GM12864 (cell line): ENCODE measurements around the gene TTYH2.

ENCODE experiments used
- DNase-seq: peaks from one replicate; pipeline ENCODE4 v3.0.0-alpha.2; 2011; ENCODE audit warnings: low read depth
- H3K4me3 ChIP-seq: 2 replicates; pipeline ENCODE4 v1.5.1; 2011; ENCODE audit warnings: mild to moderate bottlenecking, low read depth, low read length, control low read depth
- CTCF ChIP-seq: IDR thresholded peaks from 2 replicates; pipeline ENCODE4 v1.5.1; 2011; ENCODE audit warnings: low read depth, mild to moderate bottlenecking, moderate library complexity, low read length, control low read depth, inconsistent platforms; ENCODE audit errors: missing control alignments

TTYH2 gene

GRCh38 chr17:74228306-74228978 lies 15.1 kb downstream of the TTYH2 start:
- H3K4me3 ChIP-seq, result no peak overlapping the region
- DNase-seq, result no peak
- no peak for TF ChIP-seq CTCF

- no peak overlapping the region for H3K4me3 ChIP-seq
- no peak for TF ChIP-seq CTCF
- DNase-seq, result no peak
Observed at GRCh38 chr17:74230896-74231295, 17.5 kb downstream of the TTYH2 start.

GRCh38 chr17:74231928-74232907 lies 18.8 kb downstream of the TTYH2 start:
- DNase-seq, result no peak
- H3K4me3 ChIP-seq, result no peak overlapping the region
- no peak for TF ChIP-seq CTCF

GRCh38 chr17:74233937-74234336 lies 20.6 kb downstream of the TTYH2 start:
- DNase-seq, result no peak
- no peak for TF ChIP-seq CTCF
- no peak overlapping the region for H3K4me3 ChIP-seq

DNA sequence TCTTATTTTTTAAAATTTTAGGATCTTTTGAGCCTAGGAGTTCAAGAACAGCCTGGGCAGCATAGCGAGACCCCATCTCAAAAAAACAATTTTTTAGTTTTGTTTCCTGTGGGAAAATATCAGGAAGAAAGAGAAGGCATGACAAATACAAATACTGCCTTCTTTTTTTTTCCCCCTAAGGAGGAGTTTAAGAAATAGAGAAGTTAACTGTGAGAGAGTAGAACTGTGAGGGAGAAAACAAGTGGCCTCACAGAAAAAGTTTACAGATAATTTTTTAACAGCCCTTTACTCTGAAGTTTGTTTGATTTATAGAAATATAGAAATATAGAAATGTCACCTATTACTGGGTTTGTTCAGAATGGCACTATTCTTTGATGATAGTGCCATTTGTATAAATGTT lies 21.1 kb downstream of the TTYH2 start:
- TF ChIP-seq CTCF, result no peak
- no peak for DNase-seq
- H3K4me3 ChIP-seq, result no peak overlapping the region

GRCh38 chr17:74235040-74235581 lies 21.7 kb downstream of the TTYH2 start:
- no peak overlapping the region for H3K4me3 ChIP-seq
- TF ChIP-seq CTCF, result no peak
- DNase-seq, result no peak
